A673 (cell line): ENCODE data around the gene ZNF397. TPM values are rescaled to one million over a fixed set of nuclear protein-coding genes. Genes with fewer than 3 reads are reported as not detected.

Source experiments
- BruUV-seq: library from RNA; stranded (reverse); fragments of 400-500 nt; replicated peaks from 2 replicates; lab custom pipeline; 2021; lab: Mats Ljungman, UMichigan
- CTCF ChIA-PET: fragments of 300-600 bp; sonication (Branson Sonifier 250); formaldehyde crosslinking; loops from one replicate; lab custom pipeline; 2022; ENCODE audit warnings: antibody characterized with exemption; lab: Charles Lee
- POLR2A ChIA-PET: fragments of 300-600 bp; sonication (Branson Sonifier 250); formaldehyde crosslinking; loops from one replicate; lab custom pipeline; 2022; ENCODE audit warnings: antibody characterized with exemption; ENCODE audit not compliant: low non-redundant PET; lab: Charles Lee
- DNase-seq: peaks from one replicate; pipeline ENCODE4 v3.0.0-alpha.2; 2015; ENCODE audit warnings: low spot score
- H3K27ac ChIP-seq: fragments of 200-600 bp; sonication (generic); 2 replicates; pipeline ENCODE4 v1.5.1; 2016; ENCODE audit warnings: mixed run types, low read depth, mild to moderate bottlenecking, mixed read lengths, antibody characterized with exemption, low read length; ENCODE audit not compliant: poor library complexity, severe bottlenecking
- H3K27me3 ChIP-seq: fragments of 200-600 bp; sonication (generic); replicated peaks from 2 replicates; pipeline ENCODE4 v1.6.1; 2017; ENCODE audit warnings: mixed run types, low read depth, mild to moderate bottlenecking, mixed read lengths, antibody characterized with exemption, low read length; ENCODE audit not compliant: insufficient read depth, poor library complexity
- H3K36me3 ChIP-seq: fragments of 200-600 bp; sonication (generic); 2 replicates; pipeline ENCODE4 v1.6.1; 2016; ENCODE audit warnings: mixed run types, mild to moderate bottlenecking, mixed read lengths, antibody characterized with exemption, low read length; ENCODE audit not compliant: insufficient read depth, poor library complexity, severe bottlenecking
- H3K4me1 ChIP-seq: fragments of 200-600 bp; sonication (generic); 2 replicates; pipeline ENCODE4 v1.6.1; 2017; ENCODE audit warnings: mixed run types, mild to moderate bottlenecking, mixed read lengths, antibody characterized with exemption, low read length; ENCODE audit not compliant: insufficient read depth, poor library complexity, severe bottlenecking
- H3K4me3 ChIP-seq: fragments of 200-600 bp; sonication (generic); 2 replicates; pipeline ENCODE4 v1.5.1; 2016; ENCODE audit warnings: low read depth, mixed run types, mild to moderate bottlenecking, mixed read lengths, low read length; ENCODE audit not compliant: poor library complexity, severe bottlenecking
- H3K9me3 ChIP-seq: fragments of 200-600 bp; sonication (generic); 2 replicates; pipeline ENCODE4 v1.6.1; 2016; ENCODE audit warnings: mixed run types, low read depth, mild to moderate bottlenecking, mixed read lengths, antibody characterized with exemption, low read length; ENCODE audit not compliant: poor library complexity, severe bottlenecking
- EZH2 ChIP-seq: fragments of 200-600 bp; sonication (generic); IDR thresholded peaks from 2 replicates; pipeline ENCODE4 v1.6.1; 2017; ENCODE audit warnings: borderline replicate concordance, low read depth, mild to moderate bottlenecking, mixed read lengths, antibody characterized with exemption, low read length; ENCODE audit not compliant: poor library complexity, severe bottlenecking
- intact Hi-C: fragments of 100-400 bp; cut with micrococcal nuclease; formaldehyde crosslinking; loops from one replicate; pipeline ENCODE4 v1.10.0; 2022; ENCODE audit not compliant: unreplicated experiment
- total RNA-seq: library from RNA; stranded (reverse); gene quantifications from 2 replicates; pipeline ENCODE4 v1.2.3, GENCODE V29; 2021
- TF ChIP-seq, protein P1 (sequence below): fragments of 300-800, 200-600 bp; sonication (generic); conservative IDR thresholded peaks from 2 replicates; pipeline ENCODE4 v1.5.1; 2017; ENCODE audit warnings: low read depth, mild to moderate bottlenecking, antibody characterized with exemption, low read length, moderate library complexity, mixed read lengths

The ZNF397 gene
- total RNA-seq, 1 experiment from 2014 or later, result 34.5 TPM

DNA sequence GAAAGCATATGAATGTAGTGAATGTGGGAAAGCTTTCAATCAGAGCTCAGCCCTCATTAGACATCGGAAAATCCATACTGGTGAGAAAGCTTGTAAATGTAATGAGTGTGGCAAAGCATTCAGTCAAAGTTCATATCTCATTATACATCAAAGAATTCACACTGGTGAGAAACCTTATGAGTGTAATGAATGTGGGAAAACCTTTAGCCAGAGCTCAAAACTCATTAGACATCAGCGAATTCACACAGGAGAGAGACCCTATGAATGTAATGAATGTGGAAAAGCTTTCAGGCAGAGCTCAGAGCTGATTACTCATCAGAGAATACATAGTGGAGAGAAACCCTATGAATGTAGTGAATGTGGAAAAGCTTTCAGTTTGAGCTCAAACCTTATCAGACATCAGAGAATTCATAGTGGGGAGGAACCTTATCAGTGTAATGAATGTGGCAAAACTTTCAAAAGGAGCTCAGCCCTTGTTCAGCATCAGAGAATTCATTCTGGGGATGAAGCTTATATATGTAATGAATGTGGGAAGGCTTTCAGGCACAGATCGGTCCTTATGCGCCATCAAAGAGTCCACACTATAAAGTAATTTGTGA lies 5.0 kb downstream of the ZNF397 start:
- Histone ChIP-seq H3K4me3 (no peak overlapping the region), H3K4me1 (no peaks in the 10 kb centered on the region), H3K36me3 (peaks cover 75% of the 10 kb centered on the region), H3K9me3 (peaks cover 44% of the 10 kb centered on the region), H3K27me3 (no peaks in the 10 kb centered on the region), H3K27ac (no peak overlapping the region)
- BruUV-seq, result no TSS peak
- CTCF ChIA-PET, result no interaction called here
- intact Hi-C loops, result no loop called here
- TF ChIP-seq EZH2, result no peak
- TF ChIP-seq, protein P1, sequence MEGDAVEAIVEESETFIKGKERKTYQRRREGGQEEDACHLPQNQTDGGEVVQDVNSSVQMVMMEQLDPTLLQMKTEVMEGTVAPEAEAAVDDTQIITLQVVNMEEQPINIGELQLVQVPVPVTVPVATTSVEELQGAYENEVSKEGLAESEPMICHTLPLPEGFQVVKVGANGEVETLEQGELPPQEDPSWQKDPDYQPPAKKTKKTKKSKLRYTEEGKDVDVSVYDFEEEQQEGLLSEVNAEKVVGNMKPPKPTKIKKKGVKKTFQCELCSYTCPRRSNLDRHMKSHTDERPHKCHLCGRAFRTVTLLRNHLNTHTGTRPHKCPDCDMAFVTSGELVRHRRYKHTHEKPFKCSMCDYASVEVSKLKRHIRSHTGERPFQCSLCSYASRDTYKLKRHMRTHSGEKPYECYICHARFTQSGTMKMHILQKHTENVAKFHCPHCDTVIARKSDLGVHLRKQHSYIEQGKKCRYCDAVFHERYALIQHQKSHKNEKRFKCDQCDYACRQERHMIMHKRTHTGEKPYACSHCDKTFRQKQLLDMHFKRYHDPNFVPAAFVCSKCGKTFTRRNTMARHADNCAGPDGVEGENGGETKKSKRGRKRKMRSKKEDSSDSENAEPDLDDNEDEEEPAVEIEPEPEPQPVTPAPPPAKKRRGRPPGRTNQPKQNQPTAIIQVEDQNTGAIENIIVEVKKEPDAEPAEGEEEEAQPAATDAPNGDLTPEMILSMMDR, result no peak
- POLR2A ChIA-PET, result no interaction called here
- no peak for DNase-seq

DNA sequence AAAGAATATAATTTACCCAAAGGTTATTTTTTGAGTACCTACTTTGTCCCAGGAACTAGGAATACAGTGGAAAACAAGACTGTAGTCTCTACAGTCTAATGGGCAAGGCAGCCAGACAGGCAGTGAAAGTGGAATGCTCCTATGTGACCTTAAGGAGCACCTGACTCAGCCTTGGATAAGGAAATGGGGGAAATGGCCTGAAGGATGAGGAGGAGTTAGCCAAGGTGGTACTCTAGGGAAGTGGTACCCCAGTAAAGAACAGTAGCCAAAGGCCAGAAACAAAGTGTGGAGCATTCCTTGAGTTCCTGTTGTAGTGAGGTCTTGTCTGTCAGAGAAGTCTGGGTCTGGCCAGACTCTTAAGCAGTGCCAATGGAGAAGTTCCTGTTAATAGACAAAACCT lies 6.0 kb downstream of the ZNF397 start:
- POLR2A ChIA-PET, result no interaction called here
- TF ChIP-seq, protein P1, result no peak
- TF ChIP-seq EZH2, result no peak
- no TSS peak for BruUV-seq

DNA sequence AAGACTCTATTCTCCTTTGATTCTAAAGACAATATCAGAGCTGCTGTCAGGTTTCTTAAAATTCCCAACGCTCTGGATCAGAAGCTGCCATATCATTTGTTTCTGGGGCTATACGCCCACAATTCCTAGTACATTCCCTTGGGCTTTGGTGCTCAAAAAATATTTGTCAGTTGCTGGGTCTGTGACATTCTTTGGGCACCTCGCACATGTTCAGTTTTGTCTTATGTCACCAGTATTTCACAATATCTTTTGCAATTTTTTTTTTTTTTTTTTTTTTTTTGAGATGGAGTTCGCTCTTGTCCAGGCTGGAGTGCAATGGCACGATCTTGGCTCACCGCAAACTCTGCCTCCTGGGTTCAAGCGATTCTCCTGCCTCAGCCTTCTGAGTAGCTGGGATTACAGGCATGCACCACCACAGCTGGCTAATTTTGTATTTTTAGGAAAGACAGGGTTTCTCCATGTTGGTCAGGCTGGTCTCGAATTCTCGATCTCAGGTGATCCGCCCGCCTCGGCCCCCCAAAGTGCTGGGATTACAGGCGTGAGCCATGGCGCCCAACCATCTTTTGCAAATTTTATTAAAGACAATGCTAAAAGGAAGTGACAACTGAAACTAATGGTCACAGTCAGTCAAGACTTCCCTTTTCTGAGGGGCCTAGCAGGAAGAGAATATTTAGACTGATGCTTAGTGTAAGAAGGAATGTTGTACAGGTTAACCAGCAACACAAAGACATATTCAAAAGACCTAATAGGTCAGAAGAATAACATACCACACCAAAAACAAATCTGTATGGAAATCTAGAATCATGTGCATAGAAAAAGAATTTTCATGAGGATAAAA lies 6.8 kb downstream of the ZNF397 start:
- H3K27me3 ChIP-seq, result no peaks in the 10 kb centered on the region
- TF ChIP-seq, protein P1, result no peak
- no peak for TF ChIP-seq EZH2
- BruUV-seq, result no TSS peak
- H3K4me1 ChIP-seq, result no peaks in the 10 kb centered on the region
- intact Hi-C loops, result no loop called here
- no peak overlapping the region for H3K27ac ChIP-seq
- ChIA-PET CTCF (no interaction called here), POLR2A (no interaction called here)
- peaks cover 72% of the 10 kb centered on the region for H3K36me3 ChIP-seq
- H3K4me3 ChIP-seq, result no peak overlapping the region
- H3K9me3 ChIP-seq, result peaks cover 39% of the 10 kb centered on the region
- no peak for DNase-seq

More for the DNA sequence above, 6.0 kb downstream of the ZNF397 start:
- H3K27me3 ChIP-seq, result no peaks in the 10 kb centered on the region
- no peak for DNase-seq
- CTCF ChIA-PET, result no interaction called here
- H3K4me3 ChIP-seq, result no peak overlapping the region
- H3K4me1 ChIP-seq, result no peaks in the 10 kb centered on the region
- intact Hi-C loops, result no loop called here
- H3K27ac ChIP-seq, result no peak overlapping the region
- H3K36me3 ChIP-seq, result peaks cover 80% of the 10 kb centered on the region
- peaks cover 44% of the 10 kb centered on the region for H3K9me3 ChIP-seq
